Transverse colon (tissue), 3 donors: ENCODE data around the gene TMEM178B.

Source experiments
- EP300 ChIP-seq: sonication (generic); formaldehyde crosslinking; IDR thresholded peaks from one replicate; pipeline ENCODE4 v1.6.1; 2017; ENCODE audit warnings: antibody characterized with exemption, low read depth
- POLR2AphosphoS5 ChIP-seq, 3 donors: sonication (generic); formaldehyde crosslinking; IDR thresholded peaks; one replicate each; pipeline ENCODE4 v1.6.1; 2016; ENCODE audit warnings: antibody characterized with exemption in 3 of 3

- TF ChIP-seq EP300 (no peak), POLR2AphosphoS5 (IDR thresholded peaks at IDR 0.05) (no peak)
These were observed 133.8 kb downstream of the TMEM178B start for GRCh38 chr7:141207661-141208060.
